Stimulated activated effector memory CD8-positive, alpha-beta T cell treated with anti-CD3 and anti-CD28 coated beads, Interleukin-12 subunit alpha, Interleukin-12 subunit beta, amount 100 ng/mL, for 72 hours (primary cell): ENCODE results near the gene SPTAN1.
"Not testable (repeated sequence)": the region's sequence is repeated elsewhere in the genome, so short reads cannot be mapped to it uniquely, and the experiment has no call there.

Experiments
- ATAC-seq: fragments of 150-1000 bp; cut with Tn5 transposase; 2 replicates; pipeline ENCODE4 v1.10.0; 2021
- DNase-seq, 2 donors: peaks; one replicate each; pipeline ENCODE4 v3.0.0; 2021 to 2022; ENCODE audit warnings: low spot score in 2 of 2
- H3K27ac Mint-ChIP-seq: one replicate; pipeline ENCODE4 v1.8.0; 2022; ENCODE audit warnings: mild to moderate bottlenecking, mixed read lengths
- H3K36me3 Mint-ChIP-seq: one replicate; pipeline ENCODE4 v1.8.0; 2022; ENCODE audit warnings: mild to moderate bottlenecking, mixed read lengths
- H3K4me1 Mint-ChIP-seq: one replicate; pipeline ENCODE4 v1.8.0; 2022; ENCODE audit warnings: mixed read lengths
- H3K4me3 Mint-ChIP-seq: one replicate; pipeline ENCODE4 v1.8.0; 2022; ENCODE audit warnings: mild to moderate bottlenecking, mixed read lengths
- H3K9me3 Mint-ChIP-seq: one replicate; pipeline ENCODE4 v1.8.0; 2022; ENCODE audit warnings: mixed read lengths

The SPTAN1 gene

GRCh38 chr9:128643519-128644300 lies 91.3 kb downstream of the SPTAN1 start:
- no peaks in the 10 kb centered on the region for H3K9me3 Mint-ChIP-seq
- DNase-seq: no peak
- no peaks in the 10 kb centered on the region for H3K4me1 Mint-ChIP-seq
- ATAC-seq: peak; percentile 43
- no peaks in the 10 kb centered on the region for H3K36me3 Mint-ChIP-seq
- H3K4me3 Mint-ChIP-seq: no peak overlapping the region
- no peak overlapping the region for H3K27ac Mint-ChIP-seq

GRCh38 chr9:128648206-128648605 lies 95.8 kb downstream of the SPTAN1 start:
- not testable (repeated sequence) for H3K4me3 Mint-ChIP-seq, H3K4me1 Mint-ChIP-seq, H3K36me3 Mint-ChIP-seq, H3K9me3 Mint-ChIP-seq, H3K27ac Mint-ChIP-seq
- DNase-seq (peak; percentile 44 to 77), ATAC-seq (peak; percentile 93)

- no peaks in the 10 kb centered on the region for H3K9me3 Mint-ChIP-seq
- no peak for ATAC-seq
Measured at GRCh38 chr9:128651798-128652197, 99.4 kb downstream of the SPTAN1 start.

GRCh38 chr9:128653908-128654307 lies 101.5 kb downstream of the SPTAN1 start:
- Mint-ChIP-seq H3K4me1 (no peaks in the 10 kb centered on the region), H3K4me3 (no peak overlapping the region), H3K27ac (no peak overlapping the region), H3K9me3 (no peaks in the 10 kb centered on the region), H3K36me3 (no peaks in the 10 kb centered on the region)
- no peak for DNase-seq
- ATAC-seq: no peak

More at GRCh38 chr9:128651798-128652197, 99.4 kb downstream of the SPTAN1 start:
- no peak overlapping the region for H3K27ac Mint-ChIP-seq
- DNase-seq: no peak
- H3K36me3 Mint-ChIP-seq: no peaks in the 10 kb centered on the region
- H3K4me1 Mint-ChIP-seq: no peaks in the 10 kb centered on the region
- no peak overlapping the region for H3K4me3 Mint-ChIP-seq

- no peak overlapping the region for H3K4me3 Mint-ChIP-seq
- H3K4me1 Mint-ChIP-seq: no peaks in the 10 kb centered on the region
- no peaks in the 10 kb centered on the region for H3K9me3 Mint-ChIP-seq
- no peak for ATAC-seq
- H3K27ac Mint-ChIP-seq: no peak overlapping the region
- H3K36me3 Mint-ChIP-seq: no peaks in the 10 kb centered on the region
- no peak for DNase-seq
Measured at GRCh38 chr9:128654481-128654880, 102.1 kb downstream of the SPTAN1 start.

- H3K27ac Mint-ChIP-seq: peak within 1 kb of the TSS; percentile 100
- H3K9me3 Mint-ChIP-seq: no peaks in the 10 kb centered on the region
- ATAC-seq (peak; percentile 99), DNase-seq (peak; percentile 96 to 97)
- peak within 1 kb of the TSS; percentile 78 for H3K4me3 Mint-ChIP-seq
- no peaks in the 10 kb centered on the region for H3K4me1 Mint-ChIP-seq
- H3K36me3 Mint-ChIP-seq: no peaks in the 10 kb centered on the region
Measured at GRCh38 chr9:128656416-128657343, 104.3 kb downstream of the SPTAN1 start, which contains the start of gene DYNC2I2. TSS of gene DYNC2I2 (minus strand) at chr9:128656847. CDS start at chr9:128656726, 121 bp downstream.

GRCh38 chr9:128657344-128657704 lies 104.9 kb downstream of the SPTAN1 start:
- DNase-seq (no peak), ATAC-seq (no peak)
- Mint-ChIP-seq H3K27ac (peak overlapping the region; percentile 100), H3K9me3 (no peaks in the 10 kb centered on the region), H3K4me1 (no peaks in the 10 kb centered on the region), H3K36me3 (no peaks in the 10 kb centered on the region), H3K4me3 (peak overlapping the region; percentile 78)

- ATAC-seq: no peak
Measured at GRCh38 chr9:128657796-128658195, 105.4 kb downstream of the SPTAN1 start.

GRCh38 chr9:128666481-128666941 lies 114.1 kb downstream of the SPTAN1 start:
- not testable (repeated sequence) for H3K36me3 Mint-ChIP-seq, H3K9me3 Mint-ChIP-seq, ATAC-seq, H3K4me3 Mint-ChIP-seq, DNase-seq, H3K27ac Mint-ChIP-seq, H3K4me1 Mint-ChIP-seq

More at GRCh38 chr9:128657796-128658195, 105.4 kb downstream of the SPTAN1 start:
- H3K4me1 Mint-ChIP-seq: no peaks in the 10 kb centered on the region
- peak overlapping the region; percentile 100 for H3K27ac Mint-ChIP-seq
- DNase-seq: no peak
- peak overlapping the region; percentile 78 for H3K4me3 Mint-ChIP-seq
- no peaks in the 10 kb centered on the region for H3K36me3 Mint-ChIP-seq
- no peaks in the 10 kb centered on the region for H3K9me3 Mint-ChIP-seq

- H3K27ac Mint-ChIP-seq: no peak overlapping the region
- DNase-seq (no peak), ATAC-seq (no peak)
Measured at GRCh38 chr9:128669786-128670185, 117.4 kb downstream of the SPTAN1 start.

GRCh38 chr9:128675382-128675781 lies 123.0 kb downstream of the SPTAN1 start:
- Mint-ChIP-seq H3K27ac (peak overlapping the region; percentile 40), H3K36me3 (peaks cover 19% of the 10 kb centered on the region), H3K4me1 (no peaks in the 10 kb centered on the region), H3K4me3 (no peak overlapping the region), H3K9me3 (no peaks in the 10 kb centered on the region)
- no peak for ATAC-seq
- DNase-seq: no peak

More at GRCh38 chr9:128669786-128670185, 117.4 kb downstream of the SPTAN1 start:
- H3K4me1 Mint-ChIP-seq: no peaks in the 10 kb centered on the region
- H3K9me3 Mint-ChIP-seq: no peaks in the 10 kb centered on the region
- no peaks in the 10 kb centered on the region for H3K36me3 Mint-ChIP-seq
- H3K4me3 Mint-ChIP-seq: no peak overlapping the region

- H3K4me1 Mint-ChIP-seq: peaks cover 6% of the 10 kb centered on the region
- H3K36me3 Mint-ChIP-seq: peaks cover 19% of the 10 kb centered on the region
- ATAC-seq: no peak
- H3K9me3 Mint-ChIP-seq: no peaks in the 10 kb centered on the region
- DNase-seq: no peak
- no peak overlapping the region for H3K27ac Mint-ChIP-seq
- H3K4me3 Mint-ChIP-seq: no peak overlapping the region
Measured at GRCh38 chr9:128677794-128678193, 125.4 kb downstream of the SPTAN1 start.
